ENCODE data around the gene SP2. TPM values are rescaled to one million over a fixed set of nuclear protein-coding genes. Genes with fewer than 3 reads are reported as not detected.

The SP2 gene
- total and polyA plus RNA-seq, 7 experiments from 2014 or later = 7.9 to 36.5 (median 26.4) TPM

GRCh38 chr17:47901423-47901822 is 5.4 kb downstream of the SP2 start:
- peaks cover 4 to 11% (median 4%) of the 10 kb centered on the region in 3 experiments for H3K36me3 ChIP-seq (ENCODE audit: control insufficient read depth in 2 of 3, insufficient read depth in 3 of 3, low read length in 3 of 3)
- Mint-ChIP-seq H3K9me3 (no peaks in the 10 kb centered on the region), H3K4me1 (peaks cover 22 to 82% (median 70%) of the 10 kb centered on the region in 7 donors), H3K27ac (no peak overlapping the region), H3K4me3 (no peak overlapping the region), H3K36me3 (peaks cover 0 to 26% (median 16%) of the 10 kb centered on the region in 5 donors), H3K27me3 (no peaks in the 10 kb centered on the region)
- H3K27ac ChIP-seq (ENCODE audit: low read depth, low read length) = no peak overlapping the region
- ATAC-seq = no peak
- H3K9me3 ChIP-seq (ENCODE audit: control insufficient read depth in 2 of 3, low read length in 3 of 3) = no peaks in the 10 kb centered on the region
- DNase-seq = no peak
- CTCF ChIA-PET = no interaction called here
- POLR2A ChIA-PET = interaction anchor here (0.6 to 0.7 kb wide), 3 partner anchors 609 to 1024 kb away, joined by 3 read pairs; no protein-coding TSS in a partner anchor
- peaks cover 11 to 20% of the 10 kb centered on the region in 2 donors for H3K4me1 ChIP-seq (ENCODE audit: control insufficient read depth in 2 of 2, insufficient read depth in 2 of 2, low read length in 2 of 2)
- H3K4me3 ChIP-seq (ENCODE audit: low read length) = no peak overlapping the region
- H3K27me3 ChIP-seq (ENCODE audit: control insufficient read depth in 2 of 2, insufficient read depth in 2 of 2, low read length in 2 of 2) = no peaks in the 10 kb centered on the region
- intact Hi-C loops (cut with micrococcal nuclease) = no loop called here

DNA sequence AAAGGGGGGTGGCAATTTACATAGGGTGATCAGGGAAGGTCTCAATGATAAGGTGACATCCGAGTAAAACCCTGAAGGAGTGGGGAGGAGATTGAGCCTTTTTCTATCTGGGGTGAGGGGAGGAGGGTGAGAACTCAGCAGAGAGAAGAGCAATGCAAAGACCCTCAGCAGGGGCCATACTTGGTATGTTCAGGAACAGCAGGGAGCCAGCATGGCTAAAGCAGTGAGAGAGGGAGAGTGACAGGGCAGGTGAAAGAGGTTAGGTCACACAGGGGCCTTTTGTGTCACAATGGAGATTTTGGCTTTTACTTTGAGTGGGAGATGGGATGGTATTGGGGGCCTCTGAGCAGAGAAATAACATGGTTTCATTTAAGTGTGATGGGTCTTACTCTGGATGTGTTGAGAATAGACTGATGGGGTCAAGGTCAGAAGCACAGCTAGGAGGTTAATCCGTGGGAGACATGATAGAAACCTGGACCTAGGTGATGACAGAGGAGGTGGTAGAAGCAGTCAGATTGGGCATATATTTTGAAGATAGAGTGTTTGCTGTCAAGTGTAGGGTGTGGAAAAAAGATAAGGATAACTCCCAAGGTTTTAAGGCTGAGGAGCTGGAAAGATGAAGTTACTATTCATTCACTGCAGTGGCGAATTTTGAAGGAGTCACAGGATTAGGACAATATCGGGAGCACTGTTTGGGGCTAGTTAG is 6.2 kb downstream of the SP2 start:
- Mint-ChIP-seq H3K9me3 (no peaks in the 10 kb centered on the region), H3K27ac (peak overlapping the region in 2 of 9 donors; percentile 50 to 72), H3K36me3 (peaks cover 0 to 27% (median 16%) of the 10 kb centered on the region in 5 donors), H3K4me3 (peak overlapping the region in 1 of 10 donors; percentile 7), H3K27me3 (no peaks in the 10 kb centered on the region), H3K4me1 (peaks cover 23 to 84% (median 72%) of the 10 kb centered on the region in 7 donors)
- Histone ChIP-seq H3K4me3 (ENCODE audit: low read length) (no peak overlapping the region), H3K27me3 (ENCODE audit: control insufficient read depth in 2 of 2, insufficient read depth in 2 of 2, low read length in 2 of 2) (no peaks in the 10 kb centered on the region), H3K36me3 (ENCODE audit: control insufficient read depth in 2 of 3, insufficient read depth in 3 of 3, low read length in 3 of 3) (peaks cover 4 to 11% (median 4%) of the 10 kb centered on the region in 3 experiments), H3K4me1 (ENCODE audit: control insufficient read depth in 2 of 2, insufficient read depth in 2 of 2, low read length in 2 of 2) (peaks cover 5 to 13% of the 10 kb centered on the region in 2 donors), H3K27ac (ENCODE audit: low read depth, low read length) (no peak overlapping the region), H3K9me3 (ENCODE audit: control insufficient read depth in 2 of 3, low read length in 3 of 3) (no peaks in the 10 kb centered on the region)
- DNase-seq (no peak), ATAC-seq (no peak)
- intact Hi-C loops (cut with micrococcal nuclease) = no loop called here
- ChIA-PET CTCF (interaction anchor here (1.4 kb wide), 1 partner anchor 45 kb away, joined by 4 read pairs; no protein-coding TSS in a partner anchor), POLR2A (interaction anchor here (0.6 kb wide), 1 partner anchor 608 kb away, joined by 3 read pairs; no protein-coding TSS in a partner anchor)

GRCh38 chr17:47905221-47905733 is 9.2 kb downstream of the SP2 start:
- H3K9me3 Mint-ChIP-seq = no peaks in the 10 kb centered on the region
- POLR2A ChIA-PET = interaction anchor here (0.5 to 1.7 kb wide), 2 partner anchors 10 to 32 kb away, joined by 3 to 6 read pairs; no protein-coding TSS in a partner anchor
- Histone ChIP-seq H3K27me3 (ENCODE audit: control insufficient read depth in 2 of 2, insufficient read depth in 2 of 2, low read length in 2 of 2) (no peaks in the 10 kb centered on the region), H3K4me3 (ENCODE audit: low read length) (no peak overlapping the region), H3K9me3 (ENCODE audit: control insufficient read depth in 2 of 3, low read length in 3 of 3) (no peaks in the 10 kb centered on the region), H3K27ac (ENCODE audit: low read depth, low read length) (no peak overlapping the region), H3K4me1 (ENCODE audit: control insufficient read depth in 2 of 2, insufficient read depth in 2 of 2, low read length in 2 of 2) (peaks cover 0 to 3% of the 10 kb centered on the region in 2 donors), H3K36me3 (ENCODE audit: control insufficient read depth in 2 of 3, insufficient read depth in 3 of 3, low read length in 3 of 3) (peaks cover 0 to 5% (median 4%) of the 10 kb centered on the region in 3 experiments)
- H3K4me1 Mint-ChIP-seq = peaks cover 18 to 70% (median 62%) of the 10 kb centered on the region in 7 donors
- DNase-seq (no peak), ATAC-seq (no peak)
- peaks cover 4 to 33% (median 22%) of the 10 kb centered on the region in 5 donors for H3K36me3 Mint-ChIP-seq
- H3K27ac Mint-ChIP-seq = no peak overlapping the region
- H3K27me3 Mint-ChIP-seq = no peaks in the 10 kb centered on the region
- intact Hi-C loops (cut with micrococcal nuclease) = no loop called here
- no peak overlapping the region for H3K4me3 Mint-ChIP-seq
- CTCF ChIA-PET = interaction anchor here (1.3 kb wide), 1 partner anchor 65 kb away, joined by 3 read pairs; no protein-coding TSS in a partner anchor

DNA sequence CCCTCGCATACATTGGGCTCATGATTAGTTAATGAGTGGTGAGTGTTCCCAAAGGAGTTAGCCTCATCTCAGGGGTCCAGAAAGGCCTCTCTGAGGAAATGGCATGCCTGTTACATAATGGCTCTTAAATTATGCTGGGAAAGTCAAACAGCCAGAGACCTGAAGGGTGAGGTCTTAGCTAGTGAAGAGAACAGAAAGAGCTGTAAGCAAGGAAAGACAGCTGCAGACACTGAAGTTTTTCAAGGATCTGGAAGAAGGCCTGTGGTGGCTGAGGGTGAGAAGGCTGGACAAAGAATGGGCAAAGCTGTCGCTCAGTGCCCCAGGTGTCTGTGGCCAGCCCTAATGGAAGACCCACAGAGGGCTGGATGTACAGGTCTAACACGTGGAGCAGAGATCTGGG is 10.4 kb downstream of the SP2 start:
- peaks cover 4 to 33% (median 22%) of the 10 kb centered on the region in 5 donors for H3K36me3 Mint-ChIP-seq
- ATAC-seq (no peak), DNase-seq (no peak)
- Histone ChIP-seq H3K27me3 (ENCODE audit: control insufficient read depth in 2 of 2, insufficient read depth in 2 of 2, low read length in 2 of 2) (no peaks in the 10 kb centered on the region), H3K36me3 (ENCODE audit: control insufficient read depth in 2 of 3, insufficient read depth in 3 of 3, low read length in 3 of 3) (peaks cover 0 to 4% (median 3%) of the 10 kb centered on the region in 3 experiments), H3K4me1 (ENCODE audit: control insufficient read depth in 2 of 2, insufficient read depth in 2 of 2, low read length in 2 of 2) (peaks cover 0 to 3% of the 10 kb centered on the region in 2 donors), H3K9me3 (ENCODE audit: control insufficient read depth in 2 of 3, low read length in 3 of 3) (no peaks in the 10 kb centered on the region), H3K4me3 (ENCODE audit: low read length) (no peak overlapping the region), H3K27ac (ENCODE audit: low read depth, low read length) (no peak overlapping the region)
- CTCF ChIA-PET = no interaction called here
- POLR2A ChIA-PET = interaction anchor here (1.3 kb wide), 1 partner anchor 11 kb away, joined by 4 read pairs; no protein-coding TSS in a partner anchor
- intact Hi-C loops (cut with micrococcal nuclease) = no loop called here
- no peaks in the 10 kb centered on the region for H3K27me3 Mint-ChIP-seq
- H3K27ac Mint-ChIP-seq = peak overlapping the region in 2 of 9 donors; percentile 7 to 41
- no peak overlapping the region for H3K4me3 Mint-ChIP-seq
- H3K4me1 Mint-ChIP-seq = peaks cover 23 to 63% (median 57%) of the 10 kb centered on the region in 7 donors
- no peaks in the 10 kb centered on the region for H3K9me3 Mint-ChIP-seq

GRCh38 chr17:47907932-47908562 is 12.0 kb downstream of the SP2 start:
- no peaks in the 10 kb centered on the region for H3K27me3 ChIP-seq (ENCODE audit: control insufficient read depth in 2 of 2, insufficient read depth in 2 of 2, low read length in 2 of 2)
- intact Hi-C loops (cut with micrococcal nuclease) = no loop called here
- H3K9me3 ChIP-seq (ENCODE audit: control insufficient read depth in 2 of 3, low read length in 3 of 3) = no peaks in the 10 kb centered on the region
- no peak overlapping the region for H3K4me3 ChIP-seq (ENCODE audit: low read length)
- Mint-ChIP-seq H3K4me1 (peaks cover 25 to 56% (median 49%) of the 10 kb centered on the region in 7 donors), H3K36me3 (peaks cover 4 to 31% (median 17%) of the 10 kb centered on the region in 5 donors), H3K27ac (peak overlapping the region in 3 of 9 donors; percentile 10 to 38 (median 12)), H3K9me3 (no peaks in the 10 kb centered on the region), H3K4me3 (peak overlapping the region in 3 of 10 donors; percentile 10 to 63 (median 11)), H3K27me3 (no peaks in the 10 kb centered on the region)
- H3K27ac ChIP-seq (ENCODE audit: low read depth, low read length) = no peak overlapping the region
- H3K36me3 ChIP-seq (ENCODE audit: control insufficient read depth in 2 of 3, insufficient read depth in 3 of 3, low read length in 3 of 3) = peaks cover 0 to 4% (median 3%) of the 10 kb centered on the region in 3 experiments
- ChIA-PET POLR2A (interaction anchor here (0.7 to 1.4 kb wide), 3 partner anchors 10 to 202 kb away, joined by 3 to 4 read pairs (median 4); no protein-coding TSS in a partner anchor), CTCF (no interaction called here)
- ATAC-seq = peak; percentile 26
- H3K4me1 ChIP-seq (ENCODE audit: control insufficient read depth in 2 of 2, insufficient read depth in 2 of 2, low read length in 2 of 2) = peaks cover 0 to 3% of the 10 kb centered on the region in 2 donors
- DNase-seq = no peak

- Histone ChIP-seq H3K27ac (ENCODE audit: low read depth, low read length) (no peak overlapping the region), H3K36me3 (ENCODE audit: control insufficient read depth in 2 of 3, insufficient read depth in 3 of 3, low read length in 3 of 3) (peaks cover 0 to 26% (median 0%) of the 10 kb centered on the region in 3 experiments), H3K4me1 (ENCODE audit: control insufficient read depth in 2 of 2, insufficient read depth in 2 of 2, low read length in 2 of 2) (no peaks in the 10 kb centered on the region), H3K4me3 (ENCODE audit: low read length) (no peak overlapping the region), H3K27me3 (ENCODE audit: control insufficient read depth in 2 of 2, insufficient read depth in 2 of 2, low read length in 2 of 2) (no peaks in the 10 kb centered on the region), H3K9me3 (ENCODE audit: control insufficient read depth in 2 of 3, low read length in 3 of 3) (no peaks in the 10 kb centered on the region)
- Mint-ChIP-seq H3K9me3 (no peaks in the 10 kb centered on the region), H3K27me3 (no peaks in the 10 kb centered on the region), H3K27ac (peak overlapping the region in 2 of 9 donors; percentile 28 to 44), H3K4me1 (peaks cover 10 to 44% (median 29%) of the 10 kb centered on the region in 7 donors), H3K4me3 (no peak overlapping the region), H3K36me3 (peaks cover 7 to 19% (median 11%) of the 10 kb centered on the region in 5 donors)
- ATAC-seq (no peak), DNase-seq (no peak)
- ChIA-PET CTCF (no interaction called here), POLR2A (no interaction called here)
- intact Hi-C loops (cut with micrococcal nuclease) = no loop called here
Measured at GRCh38 chr17:47913050-47913449, 17.0 kb downstream of the SP2 start.

All from naive thymus-derived CD4-positive, alpha-beta T cell (primary cell).